ENCODE measurements around the gene STK32C. TPM values are rescaled to one million over a fixed set of nuclear protein-coding genes. Genes with fewer than 3 reads are reported as not detected.

STK32C gene
- total RNA-seq, 1 experiment from 2014 or later, result 20.7 TPM

DNA sequence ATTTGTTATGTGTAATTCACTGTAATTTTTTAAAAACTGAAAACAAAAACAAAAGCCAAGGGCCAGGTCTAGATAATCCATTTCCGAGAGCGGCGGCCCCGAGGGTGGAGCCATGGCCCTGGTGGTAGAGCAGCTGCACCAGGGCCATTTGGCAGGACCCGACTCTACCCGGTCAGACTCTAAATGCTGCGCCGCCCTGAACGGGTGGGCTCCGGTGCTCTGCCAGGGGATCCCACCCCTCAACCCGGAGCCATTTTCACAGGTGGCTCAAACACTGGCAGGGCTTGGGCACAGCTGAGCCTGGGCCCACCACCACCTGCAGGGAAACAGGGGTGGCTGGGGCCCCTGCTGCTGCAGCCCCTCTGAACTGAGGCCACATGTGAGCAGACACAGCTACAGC, 64.1 kb downstream of the STK32C start:
- Mint-ChIP-seq H3K27me3 (ENCODE audit: insufficient read depth, unreplicated experiment) (no peaks in the 10 kb centered on the region), H3K36me3 (ENCODE audit: insufficient read depth, unreplicated experiment) (no peaks in the 10 kb centered on the region), H3K9me3 (ENCODE audit: unreplicated experiment) (no peaks in the 10 kb centered on the region), H3K4me1 (ENCODE audit: insufficient read depth, unreplicated experiment) (no peaks in the 10 kb centered on the region), H3K4me3 (ENCODE audit: unreplicated experiment) (no peak overlapping the region), H3K27ac (ENCODE audit: low read depth, unreplicated experiment) (no peak overlapping the region)
- intact Hi-C loops (cut with micrococcal nuclease), result no loop called here
- no peak for DNase-seq (ENCODE audit: unreplicated experiment)
- ChIA-PET POLR2A (no interaction called here), CTCF (interaction anchor here (0.6 kb wide), 1 partner anchor 13 kb away, joined by 3 read pairs; no protein-coding TSS in a partner anchor)
- no TSS peak for BruUV-seq (replicated peaks)
- TF ChIP-seq, protein P1, sequence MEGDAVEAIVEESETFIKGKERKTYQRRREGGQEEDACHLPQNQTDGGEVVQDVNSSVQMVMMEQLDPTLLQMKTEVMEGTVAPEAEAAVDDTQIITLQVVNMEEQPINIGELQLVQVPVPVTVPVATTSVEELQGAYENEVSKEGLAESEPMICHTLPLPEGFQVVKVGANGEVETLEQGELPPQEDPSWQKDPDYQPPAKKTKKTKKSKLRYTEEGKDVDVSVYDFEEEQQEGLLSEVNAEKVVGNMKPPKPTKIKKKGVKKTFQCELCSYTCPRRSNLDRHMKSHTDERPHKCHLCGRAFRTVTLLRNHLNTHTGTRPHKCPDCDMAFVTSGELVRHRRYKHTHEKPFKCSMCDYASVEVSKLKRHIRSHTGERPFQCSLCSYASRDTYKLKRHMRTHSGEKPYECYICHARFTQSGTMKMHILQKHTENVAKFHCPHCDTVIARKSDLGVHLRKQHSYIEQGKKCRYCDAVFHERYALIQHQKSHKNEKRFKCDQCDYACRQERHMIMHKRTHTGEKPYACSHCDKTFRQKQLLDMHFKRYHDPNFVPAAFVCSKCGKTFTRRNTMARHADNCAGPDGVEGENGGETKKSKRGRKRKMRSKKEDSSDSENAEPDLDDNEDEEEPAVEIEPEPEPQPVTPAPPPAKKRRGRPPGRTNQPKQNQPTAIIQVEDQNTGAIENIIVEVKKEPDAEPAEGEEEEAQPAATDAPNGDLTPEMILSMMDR (IDR thresholded peaks at IDR 0.05; ENCODE audit: unreplicated experiment), result no peak

DNA sequence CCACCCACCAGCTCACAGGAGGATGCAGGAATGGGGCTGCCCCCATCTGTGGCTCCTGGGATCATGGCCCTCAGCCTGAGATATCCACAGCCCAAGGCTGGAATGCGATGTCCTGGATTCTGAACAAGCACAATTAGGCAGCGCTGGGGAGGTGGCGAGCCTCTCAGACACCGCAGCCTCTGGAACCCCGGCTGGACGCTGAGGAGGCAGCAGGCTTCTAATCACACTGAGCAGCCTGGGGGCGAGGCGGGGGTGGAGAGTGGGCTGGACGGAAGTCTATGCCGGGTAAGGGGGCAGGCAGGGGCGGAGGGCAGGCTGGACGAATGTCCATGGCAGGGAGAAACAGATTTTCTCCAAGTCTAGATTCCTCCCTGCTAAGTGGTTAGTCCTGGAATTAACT, 64.6 kb downstream of the STK32C start:
- Mint-ChIP-seq H3K27me3 (ENCODE audit: insufficient read depth, unreplicated experiment) (no peaks in the 10 kb centered on the region), H3K4me1 (ENCODE audit: insufficient read depth, unreplicated experiment) (no peaks in the 10 kb centered on the region), H3K4me3 (ENCODE audit: unreplicated experiment) (no peak overlapping the region), H3K27ac (ENCODE audit: low read depth, unreplicated experiment) (no peak overlapping the region), H3K9me3 (ENCODE audit: unreplicated experiment) (no peaks in the 10 kb centered on the region), H3K36me3 (ENCODE audit: insufficient read depth, unreplicated experiment) (no peaks in the 10 kb centered on the region)
- POLR2A ChIA-PET, result no interaction called here
- BruUV-seq (replicated peaks), result no TSS peak
- CTCF ChIA-PET, result no interaction called here
- intact Hi-C loops (cut with micrococcal nuclease), result no loop called here
- TF ChIP-seq, protein P1 (IDR thresholded peaks at IDR 0.05; ENCODE audit: unreplicated experiment), result no peak
- DNase-seq (ENCODE audit: unreplicated experiment), result no peak

DNA sequence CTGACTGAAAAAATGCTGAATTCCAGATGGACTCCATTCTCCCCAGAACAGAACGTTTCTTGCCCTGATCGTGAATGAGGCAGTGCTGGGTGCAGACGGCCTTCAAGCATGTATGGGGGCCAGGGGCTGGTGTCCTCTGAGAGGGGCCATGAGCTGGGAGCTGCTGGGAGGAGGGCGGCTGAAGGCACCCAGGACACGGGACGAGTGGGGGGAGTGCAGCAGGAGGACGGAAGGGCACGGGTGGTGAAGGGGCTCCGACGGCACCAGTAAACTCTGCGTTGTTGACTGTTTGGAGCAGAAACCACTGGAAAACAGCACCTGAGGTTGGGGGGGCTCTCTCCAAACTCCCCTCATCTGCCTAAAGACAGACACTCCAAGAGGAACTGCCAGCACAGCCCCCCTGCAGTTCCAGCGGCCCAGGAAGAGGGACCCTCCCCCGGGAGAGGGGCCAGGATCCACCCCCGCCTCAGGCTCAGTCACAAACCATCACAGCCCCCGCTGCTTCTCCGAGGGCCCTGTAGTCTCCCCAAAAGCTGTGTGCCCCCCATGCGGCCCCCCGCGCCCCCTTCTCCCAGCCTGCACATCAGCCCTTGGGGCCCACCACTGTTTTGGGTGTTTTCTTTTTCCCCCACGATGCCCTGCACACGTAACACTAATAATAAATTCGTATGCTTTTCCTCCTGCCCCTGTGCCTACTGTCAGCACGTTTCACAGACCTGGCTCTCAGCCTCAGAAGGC, 65.5 kb downstream of the STK32C start:
- ChIA-PET CTCF (no interaction called here), POLR2A (no interaction called here)
- no TSS peak for BruUV-seq (replicated peaks)
- Mint-ChIP-seq H3K27me3 (ENCODE audit: insufficient read depth, unreplicated experiment) (no peaks in the 10 kb centered on the region), H3K27ac (ENCODE audit: low read depth, unreplicated experiment) (no peak overlapping the region), H3K4me3 (ENCODE audit: unreplicated experiment) (no peak overlapping the region), H3K9me3 (ENCODE audit: unreplicated experiment) (no peaks in the 10 kb centered on the region), H3K4me1 (ENCODE audit: insufficient read depth, unreplicated experiment) (no peaks in the 10 kb centered on the region), H3K36me3 (ENCODE audit: insufficient read depth, unreplicated experiment) (no peaks in the 10 kb centered on the region)
- TF ChIP-seq, protein P1 (IDR thresholded peaks at IDR 0.05; ENCODE audit: unreplicated experiment), result no peak
- intact Hi-C loops (cut with micrococcal nuclease), result no loop called here
- DNase-seq (ENCODE audit: unreplicated experiment), result no peak

DNA sequence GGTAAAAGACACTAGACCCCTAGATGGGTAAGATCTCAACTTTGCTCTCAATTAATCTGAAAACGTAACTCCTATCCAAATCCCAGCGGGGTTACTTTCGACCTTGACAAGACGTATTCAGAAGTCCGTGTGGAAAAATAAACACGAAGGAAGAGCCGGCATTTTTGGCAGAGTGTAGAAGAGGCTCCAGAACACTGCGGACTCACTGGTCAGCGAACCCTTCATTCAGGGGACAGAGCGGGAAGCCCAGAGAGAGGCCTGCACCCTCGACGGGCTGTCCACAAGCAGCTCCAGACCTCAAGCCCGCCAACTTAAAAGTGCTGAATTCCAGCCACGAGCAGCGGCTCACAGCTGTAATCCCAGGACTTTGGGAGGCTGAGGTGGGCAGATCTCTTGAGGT, 66.3 kb downstream of the STK32C start:
- H3K4me3 Mint-ChIP-seq (ENCODE audit: unreplicated experiment), result no peak overlapping the region
- CTCF ChIA-PET, result interaction anchor here (0.6 kb wide), 1 partner anchor 413 kb away, joined by 3 read pairs; no protein-coding TSS in a partner anchor
- no peaks in the 10 kb centered on the region for H3K9me3 Mint-ChIP-seq (ENCODE audit: unreplicated experiment)
- no peaks in the 10 kb centered on the region for H3K36me3 Mint-ChIP-seq (ENCODE audit: insufficient read depth, unreplicated experiment)
- TF ChIP-seq, protein P1 (IDR thresholded peaks at IDR 0.05; ENCODE audit: unreplicated experiment), result no peak
- DNase-seq (ENCODE audit: unreplicated experiment), result no peak
- BruUV-seq (replicated peaks), result no TSS peak
- POLR2A ChIA-PET, result no interaction called here
- H3K4me1 Mint-ChIP-seq (ENCODE audit: insufficient read depth, unreplicated experiment), result no peaks in the 10 kb centered on the region
- intact Hi-C loops (cut with micrococcal nuclease), result no loop called here
- no peak overlapping the region for H3K27ac Mint-ChIP-seq (ENCODE audit: low read depth, unreplicated experiment)
- no peaks in the 10 kb centered on the region for H3K27me3 Mint-ChIP-seq (ENCODE audit: insufficient read depth, unreplicated experiment)
